NCI-H82 treated with DMSO at 0.1 percent for 48 hours (cell line): Measurements from ENCODE around the gene SLC25A26.

Experiments
- DNase-seq: peaks from one replicate; lab custom pipeline; 2025; ENCODE audit not compliant: unreplicated experiment; lab: John Stamatoyannopoulos, UW

Gene SLC25A26, protein sequence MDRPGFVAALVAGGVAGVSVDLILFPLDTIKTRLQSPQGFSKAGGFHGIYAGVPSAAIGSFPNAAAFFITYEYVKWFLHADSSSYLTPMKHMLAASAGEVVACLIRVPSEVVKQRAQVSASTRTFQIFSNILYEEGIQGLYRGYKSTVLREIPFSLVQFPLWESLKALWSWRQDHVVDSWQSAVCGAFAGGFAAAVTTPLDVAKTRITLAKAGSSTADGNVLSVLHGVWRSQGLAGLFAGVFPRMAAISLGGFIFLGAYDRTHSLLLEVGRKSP

DNA sequence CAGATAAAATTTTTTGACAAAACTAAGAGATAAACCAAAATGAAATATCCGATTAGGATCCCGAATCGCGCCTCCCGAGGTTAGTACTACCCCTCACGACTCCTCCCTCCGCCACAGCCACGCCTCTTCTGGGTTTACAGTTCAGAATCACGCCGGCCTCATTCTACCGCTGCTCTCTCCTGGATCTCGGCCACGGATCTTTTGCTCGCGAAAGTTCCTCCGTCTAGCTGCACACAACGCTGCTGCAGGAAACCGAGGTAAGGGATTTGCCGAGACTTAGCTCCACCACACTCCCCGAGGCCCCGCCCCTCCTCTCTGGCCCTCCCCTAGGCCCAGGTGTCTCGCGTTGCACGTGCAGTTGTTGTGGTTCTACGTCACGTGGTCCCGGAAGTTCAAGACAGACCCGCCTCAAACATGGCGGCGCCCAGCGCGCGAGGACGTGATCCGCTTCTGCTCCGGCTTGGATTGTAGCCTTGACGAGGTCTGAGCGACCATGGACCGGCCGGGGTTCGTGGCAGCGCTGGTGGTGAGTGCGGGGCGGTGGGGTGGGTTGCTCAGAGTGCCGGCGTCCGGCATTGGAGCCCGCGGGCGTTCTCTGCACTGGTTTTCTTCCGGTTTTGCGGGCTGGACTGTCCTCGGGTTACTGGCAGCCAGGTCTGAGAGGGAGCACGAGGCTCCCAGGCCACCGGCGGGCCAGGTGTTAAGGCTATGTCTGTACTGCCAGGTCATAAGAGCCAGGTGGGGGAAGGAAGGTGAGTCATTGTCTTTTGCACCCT, at the start of gene SLC25A26:
SLC25A26 (plus strand) TSS at position 400 of the 776 bp plus-strand sequence; CDS start at position 494, 94 bp downstream.
- DNase-seq = peak; percentile 87

DNA sequence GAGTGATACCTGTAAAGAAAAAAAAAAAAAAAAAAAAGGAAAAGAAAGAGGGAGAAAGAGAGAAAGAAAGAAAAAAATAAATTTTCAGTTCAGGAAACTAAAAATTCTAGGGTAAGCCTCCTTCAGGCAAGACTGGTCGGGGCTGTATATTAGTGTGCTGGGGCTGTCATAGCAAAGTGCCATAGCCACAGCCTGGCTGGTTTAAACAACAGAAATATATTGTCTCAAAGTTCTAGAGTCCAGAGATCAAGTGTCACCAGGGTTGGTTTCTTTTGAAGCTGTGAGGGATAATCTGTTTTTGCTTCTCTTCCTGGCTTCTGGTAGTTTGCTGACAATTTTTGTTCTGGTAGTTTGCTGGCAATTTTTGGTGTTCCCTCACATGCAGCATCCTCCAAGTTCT, 48.4 kb upstream of the SLC25A26 start:
- DNase-seq = no peak

DNA sequence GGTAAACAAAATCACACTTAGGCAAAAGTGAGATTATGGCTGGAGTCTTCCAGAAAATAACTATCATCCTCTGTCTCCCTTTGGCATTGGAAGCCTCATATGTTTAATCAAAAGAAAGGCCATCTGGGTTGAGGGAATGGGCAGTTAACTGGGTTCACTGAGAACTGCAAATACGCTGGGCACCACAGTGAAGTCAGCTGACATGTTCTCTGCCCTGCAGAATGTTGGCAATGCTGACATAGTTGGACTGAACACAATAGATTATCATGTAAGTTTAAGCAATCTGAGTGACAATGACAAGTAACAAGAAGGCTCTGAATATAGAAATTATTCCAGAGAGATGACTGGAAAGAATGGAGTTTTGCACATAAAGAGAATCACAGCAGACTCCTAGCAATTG, 43.8 kb upstream of the SLC25A26 start:
- no peak for DNase-seq

DNA sequence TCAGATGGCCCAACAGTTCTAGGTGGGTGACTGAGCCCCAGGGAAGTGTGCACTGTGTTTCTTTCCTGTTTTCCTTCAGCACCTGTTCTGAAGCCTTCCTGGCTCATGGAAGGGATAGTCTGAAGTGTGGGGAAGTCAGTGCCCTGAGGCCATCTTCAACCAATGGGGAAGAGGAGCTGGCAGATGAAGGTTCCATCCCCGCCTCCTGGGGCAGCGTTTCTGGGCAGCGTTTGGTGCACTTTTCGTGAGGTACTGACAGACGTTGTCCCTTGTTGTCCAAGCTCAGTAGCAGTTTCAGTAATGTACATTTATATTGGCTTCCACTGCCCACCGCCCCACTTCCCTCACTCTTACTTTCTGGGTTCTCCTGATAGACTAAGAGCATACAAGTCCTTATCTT, 42.6 kb upstream of the SLC25A26 start:
- DNase-seq = no peak

DNA sequence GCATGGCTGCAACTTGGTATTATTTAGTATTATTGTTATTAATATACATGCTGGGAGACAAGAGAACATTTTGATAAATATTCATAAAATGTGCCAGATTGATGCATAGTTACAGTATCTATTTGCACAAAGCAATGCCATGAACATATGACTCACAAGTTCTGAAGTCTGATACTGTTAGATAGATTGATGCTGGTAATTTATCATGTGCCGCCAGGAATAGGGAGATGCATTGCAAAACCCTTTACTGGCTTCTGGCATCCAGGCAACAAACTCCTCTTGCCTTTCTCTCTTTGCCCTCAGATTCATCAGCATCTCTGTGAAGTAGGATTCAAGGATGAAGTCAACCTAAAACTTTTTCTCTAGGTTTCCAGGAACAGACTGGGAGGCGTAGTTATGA, 41.0 kb upstream of the SLC25A26 start:
- DNase-seq = no peak

DNA sequence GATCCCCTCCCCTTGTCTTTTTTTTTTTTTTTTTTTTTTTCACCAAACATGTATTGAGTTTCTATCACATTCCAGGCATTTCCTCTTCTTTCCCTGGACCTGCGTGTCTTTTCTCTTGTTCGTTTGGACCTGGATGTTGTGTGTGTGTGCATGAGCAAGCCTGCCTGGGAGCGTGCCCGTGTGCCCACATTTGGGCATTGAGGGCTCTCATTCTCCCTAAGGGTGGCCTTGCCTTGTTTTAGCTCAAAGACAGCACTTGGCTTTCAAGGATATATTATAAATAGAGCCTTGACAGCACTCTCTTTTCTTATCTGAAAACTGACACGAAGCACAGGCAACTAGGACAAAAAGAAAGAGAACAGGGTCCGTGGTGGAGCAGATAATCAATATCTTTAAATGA, 39.0 kb upstream of the SLC25A26 start:
- no peak for DNase-seq

GRCh38 chr3:66182246-66182645, 38.6 kb upstream of the SLC25A26 start:
- no peak for DNase-seq

GRCh38 chr3:66186545-66186944, 34.3 kb upstream of the SLC25A26 start:
- no peak for DNase-seq

- peak; percentile 96 for DNase-seq
Observed at GRCh38 chr3:66195347-66195783, 25.4 kb upstream of the SLC25A26 start.

DNA sequence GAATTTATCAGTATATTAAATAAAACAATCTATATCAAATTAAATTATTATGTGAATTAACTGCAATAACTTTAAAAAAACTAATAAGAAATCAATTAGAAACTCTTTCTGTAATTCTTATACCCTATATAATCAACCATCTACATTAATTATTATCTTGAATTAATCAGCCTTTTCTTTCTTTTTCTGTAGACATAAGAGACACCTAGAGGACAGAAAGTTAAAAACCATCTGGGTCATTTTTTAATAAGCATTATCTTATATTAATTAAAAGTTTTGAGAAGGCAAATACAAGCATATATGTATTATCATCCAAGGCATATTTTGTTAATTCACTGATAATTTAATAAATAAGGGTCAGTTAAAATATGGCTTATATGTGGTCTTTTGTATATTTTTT, 24.2 kb upstream of the SLC25A26 start:
- no peak for DNase-seq

GRCh38 chr3:66198437-66199088, 22.2 kb upstream of the SLC25A26 start:
- no peak for DNase-seq

DNA sequence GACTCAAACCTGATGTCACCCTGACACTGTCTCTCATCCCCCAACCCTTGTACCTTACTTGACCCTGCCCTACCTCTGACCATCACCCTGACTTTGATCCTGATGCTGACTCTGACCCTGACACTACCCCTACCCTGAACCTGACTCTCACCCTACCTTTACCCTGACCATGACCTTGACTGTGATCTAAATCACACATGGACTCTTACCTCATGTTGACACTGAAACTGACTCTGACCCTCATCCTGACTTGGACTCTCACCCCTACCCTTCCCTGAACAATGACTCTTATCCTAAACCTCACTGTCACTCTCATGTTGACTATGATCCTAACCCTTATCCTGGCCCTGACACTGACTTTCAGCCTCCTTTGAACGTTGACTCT, 21.7 kb upstream of the SLC25A26 start:
- DNase-seq = no peak

GRCh38 chr3:66200147-66200546, 20.7 kb upstream of the SLC25A26 start:
- no peak for DNase-seq

- no peak for DNase-seq
Observed at GRCh38 chr3:66200786-66201185, 20.0 kb upstream of the SLC25A26 start.

DNA sequence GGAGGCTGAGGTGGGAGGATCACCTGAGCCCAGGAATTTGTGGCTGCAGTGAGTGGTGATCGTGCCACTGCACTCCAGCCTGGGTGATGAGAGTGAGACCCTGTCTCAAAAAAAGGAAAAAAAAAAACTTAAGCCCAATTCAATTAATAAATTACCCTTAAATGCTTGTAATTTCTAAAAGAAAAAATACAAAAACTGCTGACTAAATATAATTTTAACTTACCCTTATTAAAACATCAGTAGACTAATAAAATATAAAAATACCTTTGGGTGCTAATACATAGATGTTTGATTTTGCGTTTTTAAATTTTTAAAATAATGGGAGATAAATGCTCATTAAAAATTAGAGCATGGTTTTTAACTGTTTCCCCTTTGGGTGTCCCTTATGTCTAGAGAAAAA, 17.5 kb upstream of the SLC25A26 start:
- no peak for DNase-seq

DNA sequence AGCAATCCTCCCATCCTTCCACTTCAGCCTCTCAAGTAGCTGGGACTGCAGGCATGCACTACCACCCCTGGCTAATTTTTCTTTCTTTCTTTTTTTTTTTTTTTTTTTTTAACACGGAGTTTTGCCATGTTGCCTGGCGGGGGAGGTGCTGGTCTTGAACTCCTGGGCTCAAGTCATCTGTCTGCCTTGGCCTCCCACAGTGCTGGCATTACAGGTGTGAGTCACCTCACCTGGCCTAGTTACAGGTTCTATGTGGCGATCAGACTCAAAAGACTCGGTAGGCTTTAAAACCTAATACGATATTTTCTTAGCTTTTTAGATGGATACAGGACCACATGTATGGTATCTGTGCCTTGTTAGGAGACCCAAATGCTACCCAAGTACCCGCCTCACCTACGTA, 14.0 kb upstream of the SLC25A26 start:
- no peak for DNase-seq

DNA sequence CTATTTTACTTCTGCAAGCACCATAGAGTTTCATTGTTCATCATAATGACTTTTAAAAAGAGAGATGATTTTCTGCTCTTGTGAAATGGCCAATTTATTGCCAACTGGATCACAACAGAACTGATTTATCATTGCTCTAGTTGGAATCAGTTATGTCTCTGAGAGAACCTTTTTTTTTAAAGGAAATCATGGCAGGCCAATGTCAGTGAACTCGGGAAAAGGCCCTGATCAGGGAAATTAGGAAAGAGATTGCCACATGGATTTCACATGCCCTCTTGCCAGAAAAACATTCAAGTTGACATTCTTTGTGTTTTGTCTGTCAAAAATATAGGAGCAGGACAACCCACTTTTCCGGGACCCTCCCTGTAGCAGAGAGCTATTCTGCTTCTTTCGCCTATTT, 12.6 kb upstream of the SLC25A26 start:
- DNase-seq = no peak

- DNase-seq = no peak
Observed at GRCh38 chr3:66210687-66211295, 10.0 kb upstream of the SLC25A26 start.

GRCh38 chr3:66211779-66212178, 9.0 kb upstream of the SLC25A26 start:
- no peak for DNase-seq

- DNase-seq = no peak
Observed at GRCh38 chr3:66215106-66215505, 5.7 kb upstream of the SLC25A26 start.

DNA sequence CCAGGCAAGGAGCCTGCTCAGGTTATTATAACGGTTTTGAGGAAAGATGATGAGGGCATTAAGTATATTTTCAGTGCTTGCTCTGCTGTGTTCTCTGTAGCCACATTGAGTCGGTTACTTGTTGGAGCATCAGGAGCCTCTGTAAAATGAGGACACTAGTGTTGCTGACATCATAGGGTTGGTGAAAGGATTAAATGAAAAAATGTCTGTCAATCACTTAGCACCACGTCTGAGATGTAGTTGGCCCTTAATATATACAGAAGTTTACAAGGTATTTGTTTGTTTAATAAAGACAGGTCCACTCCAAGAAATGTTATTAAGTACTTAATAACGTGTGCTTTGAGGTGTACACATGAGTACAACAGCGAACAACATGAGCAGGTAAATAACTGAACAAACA, 735 bp upstream of the SLC25A26 start:
- no peak for DNase-seq

DNA sequence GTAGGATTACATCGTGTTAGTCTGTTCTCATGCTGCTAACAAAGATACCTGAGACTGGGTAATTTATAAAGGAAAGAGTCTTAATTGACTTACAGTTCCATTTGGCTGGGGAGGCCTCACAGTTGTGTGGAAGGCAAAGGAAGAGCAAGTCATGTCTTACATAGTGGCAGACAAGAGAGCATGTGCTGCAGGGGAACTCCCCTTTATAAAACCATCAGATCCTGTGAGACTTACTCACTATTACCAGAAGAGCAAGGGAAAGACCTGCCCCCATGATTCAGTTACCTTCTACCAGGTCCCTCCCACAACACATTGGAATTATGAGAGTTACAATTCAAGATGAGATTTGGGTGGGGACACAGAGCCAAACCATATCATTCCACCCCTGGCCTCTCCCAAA, 3.4 kb downstream of the SLC25A26 start:
- DNase-seq = no peak
